HepG2 (cell line): ENCODE results near the gene ZC3H18. TPM values are rescaled to one million over a fixed set of nuclear protein-coding genes. Genes with fewer than 3 reads are reported as not detected.

Experiments
- ARNTL ChIP-seq: sonication (generic); formaldehyde crosslinking; IDR thresholded peaks from 2 replicates; pipeline ENCODE4 v1.4.0; 2020; ENCODE audit warnings: mild to moderate bottlenecking, missing genetic modification reagents
- ATF5 ChIP-seq: sonication (generic); formaldehyde crosslinking; IDR thresholded peaks from 2 replicates; pipeline ENCODE4 v1.4.0; 2020; ENCODE audit warnings: mild to moderate bottlenecking, low read depth, missing genetic modification reagents
- CENPT ChIP-seq: sonication (generic); formaldehyde crosslinking; IDR thresholded peaks from 2 replicates; pipeline ENCODE4 v1.8.0; 2022; ENCODE audit warnings: low read depth, mild to moderate bottlenecking, moderate library complexity, missing genetic modification reagents
- CTCF ChIP-seq: sonication (generic); formaldehyde crosslinking; IDR thresholded peaks from 2 replicates; pipeline ENCODE4 v1.5.0; 2020; ENCODE audit warnings: mild to moderate bottlenecking, missing genetic modification reagents, moderate library complexity
- ELF4 ChIP-seq: sonication (generic); formaldehyde crosslinking; IDR thresholded peaks from 2 replicates; pipeline ENCODE4 v1.5.0; 2020; ENCODE audit warnings: missing genetic modification reagents, mild to moderate bottlenecking, moderate library complexity, borderline replicate concordance
- FOXO1 ChIP-seq: sonication (generic); formaldehyde crosslinking; IDR thresholded peaks from 2 replicates; pipeline ENCODE4 v1.4.0; 2020; ENCODE audit warnings: missing genetic modification reagents
- GLI4 ChIP-seq: sonication (generic); formaldehyde crosslinking; IDR thresholded peaks from 2 replicates; pipeline ENCODE4 v1.5.1; 2020; ENCODE audit warnings: missing genetic modification reagents, mild to moderate bottlenecking, moderate library complexity, borderline replicate concordance
- HHEX ChIP-seq: IDR thresholded peaks from 2 replicates; pipeline ENCODE4 v1.6.1; 2016; ENCODE audit warnings: control low read depth
- HOMEZ ChIP-seq: IDR thresholded peaks from 2 replicates; pipeline ENCODE4 v1.6.1; 2016; ENCODE audit warnings: low read depth
- IRF2 ChIP-seq: IDR thresholded peaks from 2 replicates; pipeline ENCODE4 v1.6.1; 2018; ENCODE audit warnings: missing genetic modification reagents, missing compliant biosample characterization
- MXD4 ChIP-seq: IDR thresholded peaks from 2 replicates; pipeline ENCODE4 v1.6.1; 2016; ENCODE audit warnings: mild to moderate bottlenecking, missing biosample characterization, missing genetic modification reagents
- MYC ChIP-seq: sonication (generic); formaldehyde crosslinking; IDR thresholded peaks from 2 replicates; pipeline ENCODE4 v1.9.0; 2021; ENCODE audit warnings: missing genetic modification reagents, borderline replicate concordance
- RCOR2 ChIP-seq: IDR thresholded peaks from 2 replicates; pipeline ENCODE4 v1.6.1; 2016; ENCODE audit warnings: missing biosample characterization, missing genetic modification reagents
- REPIN1 ChIP-seq: sonication (generic); formaldehyde crosslinking; IDR thresholded peaks from 2 replicates; pipeline ENCODE4 v1.8.0; 2022; ENCODE audit warnings: missing genetic modification reagents, low read depth, mild to moderate bottlenecking, borderline replicate concordance
- SAP130 ChIP-seq: IDR thresholded peaks from 2 replicates; pipeline ENCODE4 v1.6.1; 2016; ENCODE audit warnings: low read depth
- SMAD3 ChIP-seq: sonication (generic); formaldehyde crosslinking; IDR thresholded peaks from 2 replicates; pipeline ENCODE4 v1.4.0; 2020; ENCODE audit warnings: missing genetic modification reagents
- TBP ChIP-seq: sonication (generic); formaldehyde crosslinking; IDR thresholded peaks from 2 replicates; pipeline ENCODE4 v1.5.0; 2020; ENCODE audit warnings: missing genetic modification reagents
- XBP1 ChIP-seq: sonication (generic); formaldehyde crosslinking; IDR thresholded peaks from 2 replicates; pipeline ENCODE4 v1.5.0; 2020; ENCODE audit warnings: missing genetic modification reagents
- ZBTB39 ChIP-seq: sonication (generic); formaldehyde crosslinking; IDR thresholded peaks from 2 replicates; pipeline ENCODE4 v1.5.0; 2020; ENCODE audit warnings: missing genetic modification reagents
- ZNF431 ChIP-seq: sonication (generic); formaldehyde crosslinking; IDR thresholded peaks from 2 replicates; pipeline ENCODE4 v1.9.0; 2022; ENCODE audit warnings: missing genetic modification reagents, low read depth, mild to moderate bottlenecking, borderline replicate concordance
- ZNF614 ChIP-seq: IDR thresholded peaks from 2 replicates; pipeline ENCODE4 v1.6.1; 2018; ENCODE audit warnings: missing biosample characterization, missing genetic modification reagents, inconsistent platforms, borderline replicate concordance
- ZNF672 ChIP-seq: sonication (generic); formaldehyde crosslinking; IDR thresholded peaks from 2 replicates; pipeline ENCODE4 v1.8.1; 2022; ENCODE audit warnings: missing genetic modification reagents
- ZNF775 ChIP-seq: sonication (generic); formaldehyde crosslinking; IDR thresholded peaks from 2 replicates; pipeline ENCODE4 v1.4.0; 2020; ENCODE audit warnings: missing genetic modification reagents, mild to moderate bottlenecking, moderate library complexity, borderline replicate concordance
- ZUFSP ChIP-seq: sonication (generic); formaldehyde crosslinking; IDR thresholded peaks from 2 replicates; pipeline ENCODE4 v1.9.0; 2021; ENCODE audit warnings: missing genetic modification reagents, mild to moderate bottlenecking, borderline replicate concordance
- polyA plus RNA-seq, 8 experiments: library from polyadenylated mRNA; depleted of rRNA in 3 of 8; stranded (reverse) in 7 of 8; unstranded in 1 of 8; fragments of >200 nt; fragmentation: Illumina TruSeq in 4 of 8; extraction: Trizol in 4 of 8; gene quantifications; 2 replicates each; pipeline versions ENCODE4 v1.2.1 to v1.2.3, GENCODE V29; 2011 to 2016; ENCODE audit warnings: low read depth in 4 of 8, missing spikeins in 1 of 8, mixed read lengths in 1 of 8; ENCODE audit not compliant: insufficient read depth in 1 of 8
- total RNA-seq, 5 experiments: library from RNA; depleted of rRNA; stranded (reverse); fragments of >200 nt; fragmentation: Illumina TruSeq; extraction: Trizol; gene quantifications; 2 replicates each; pipeline ENCODE4 v1.2.3, GENCODE V29; 2016; ENCODE audit warnings: low read depth in 1 of 5

Gene ZC3H18
- total and polyA plus RNA-seq, 2 of the 13 experiments (the other 11 are each of a cell fraction or from before 2014, with no cell fraction given) = 11.2 to 27.4 TPM

- TF ChIP-seq HOMEZ (CRISPR knock-in tag) (0 out of 2 replicates have a peak, but pooled peaks have one; percentile 11), RCOR2 (no peak), ZNF431 (no peak), FOXO1 (CRISPR knock-in tag) (peak; percentile 8; the same call in 1 of the 2 replicates), ZUFSP (CRISPR knock-in tag) (no peak), ZNF775 (no peak), HHEX (CRISPR knock-in tag) (no peak), SAP130 (CRISPR knock-in tag) (peak; percentile 75), CENPT (no peak), ARNTL (CRISPR knock-in tag) (no peak), XBP1 (CRISPR knock-in tag) (no peak), GLI4 (CRISPR knock-in tag) (no peak), ATF5 (CRISPR knock-in tag) (no peak), MXD4 (CRISPR knock-in tag) (no peak; the same call in 1 of the 2 replicates), ZBTB39 (CRISPR knock-in tag) (no peak), ZNF672 (CRISPR knock-in tag) (no peak), REPIN1 (no peak), MYC (peak; percentile 46; the same call in 1 of the 2 replicates), CTCF (CRISPR knock-in tag) (peak; percentile 25; the same call in 1 of the 2 replicates), IRF2 (CRISPR knock-in tag) (peak; percentile 58; the same call in 1 of the 2 replicates), SMAD3 (CRISPR knock-in tag) (no peak), TBP (CRISPR knock-in tag) (no peak), ZNF614 (no peak), ELF4 (CRISPR knock-in tag) (no peak)
These were observed 19.9 kb upstream of the ZC3H18 start (continued) for GRCh38 chr16:88550246-88550661.
